Stimulated activated CD4-positive, alpha-beta T cell treated with anti-CD3 and anti-CD28 coated beads, Interleukin-4, amount 100 ng/mL, for 24 hours (primary cell): ENCODE data around the gene MKLN1.
"Not testable (repeated sequence)": the region's sequence is repeated elsewhere in the genome, so short reads cannot be mapped to it uniquely, and the experiment has no call there.

Experiments used
- DNase-seq: peaks from one replicate; pipeline ENCODE4 v3.0.0-alpha.2; 2020

Gene MKLN1

GRCh38 chr7:131327626-131328376, at the start of gene MKLN1:
Gene MKLN1, plus strand, starts transcription at chr7:131327876. Its CDS starts 24 bp downstream, at chr7:131327900.
- DNase-seq, result peak; percentile 91

- no peak for DNase-seq
Measured at GRCh38 chr7:131279044-131279443, 48.6 kb upstream of the MKLN1 start.

GRCh38 chr7:131281266-131282048, 46.2 kb upstream of the MKLN1 start:
- DNase-seq, result no peak

- no peak for DNase-seq
Measured at GRCh38 chr7:131284702-131285419, 42.8 kb upstream of the MKLN1 start.

- no peak for DNase-seq
Measured at GRCh38 chr7:131285556-131285955, 42.1 kb upstream of the MKLN1 start.

GRCh38 chr7:131288450-131288849, 39.2 kb upstream of the MKLN1 start:
- no peak for DNase-seq

- no peak for DNase-seq
Measured at GRCh38 chr7:131289051-131289450, 38.6 kb upstream of the MKLN1 start.

- no peak for DNase-seq
Measured at GRCh38 chr7:131292141-131292905, 35.4 kb upstream of the MKLN1 start.

- DNase-seq, result no peak
Measured at GRCh38 chr7:131293018-131293417, 34.7 kb upstream of the MKLN1 start.

GRCh38 chr7:131294553-131294952, 33.1 kb upstream of the MKLN1 start:
- no peak for DNase-seq

GRCh38 chr7:131298608-131298992, 29.1 kb upstream of the MKLN1 start:
- DNase-seq, result no peak

- no peak for DNase-seq
Measured at GRCh38 chr7:131299074-131299473, 28.6 kb upstream of the MKLN1 start.

GRCh38 chr7:131300078-131300477, 27.6 kb upstream of the MKLN1 start:
- no peak for DNase-seq

- no peak for DNase-seq
Measured at GRCh38 chr7:131300572-131301466, 26.9 kb upstream of the MKLN1 start.

GRCh38 chr7:131302446-131302845, 25.2 kb upstream of the MKLN1 start:
- DNase-seq, result no peak

- peak; percentile 22 for DNase-seq
Measured at GRCh38 chr7:131302876-131303707, 24.6 kb upstream of the MKLN1 start.

GRCh38 chr7:131305152-131305551, 22.5 kb upstream of the MKLN1 start:
- DNase-seq, result no peak

GRCh38 chr7:131306041-131306440, 21.6 kb upstream of the MKLN1 start:
- not testable (repeated sequence) for DNase-seq

- no peak for DNase-seq
Measured at GRCh38 chr7:131306777-131307176, 20.9 kb upstream of the MKLN1 start.

GRCh38 chr7:131307627-131308026, 20.0 kb upstream of the MKLN1 start:
- DNase-seq, result no peak

- no peak for DNase-seq
Measured at GRCh38 chr7:131312838-131313237, 14.8 kb upstream of the MKLN1 start.
